ENCODE measurements around the gene NEK7. TPM values are rescaled to one million over a fixed set of nuclear protein-coding genes. Genes with fewer than 3 reads are reported as not detected.
A peak's percentile ranks its signal among the peaks of the same experiment; 100 is the strongest.
"Not testable (repeated sequence)": the region's sequence is repeated elsewhere in the genome, so short reads cannot be mapped to it uniquely, and the experiment has no call there.

NEK7 gene
- total RNA-seq, 1 donor, result 366 TPM

DNA sequence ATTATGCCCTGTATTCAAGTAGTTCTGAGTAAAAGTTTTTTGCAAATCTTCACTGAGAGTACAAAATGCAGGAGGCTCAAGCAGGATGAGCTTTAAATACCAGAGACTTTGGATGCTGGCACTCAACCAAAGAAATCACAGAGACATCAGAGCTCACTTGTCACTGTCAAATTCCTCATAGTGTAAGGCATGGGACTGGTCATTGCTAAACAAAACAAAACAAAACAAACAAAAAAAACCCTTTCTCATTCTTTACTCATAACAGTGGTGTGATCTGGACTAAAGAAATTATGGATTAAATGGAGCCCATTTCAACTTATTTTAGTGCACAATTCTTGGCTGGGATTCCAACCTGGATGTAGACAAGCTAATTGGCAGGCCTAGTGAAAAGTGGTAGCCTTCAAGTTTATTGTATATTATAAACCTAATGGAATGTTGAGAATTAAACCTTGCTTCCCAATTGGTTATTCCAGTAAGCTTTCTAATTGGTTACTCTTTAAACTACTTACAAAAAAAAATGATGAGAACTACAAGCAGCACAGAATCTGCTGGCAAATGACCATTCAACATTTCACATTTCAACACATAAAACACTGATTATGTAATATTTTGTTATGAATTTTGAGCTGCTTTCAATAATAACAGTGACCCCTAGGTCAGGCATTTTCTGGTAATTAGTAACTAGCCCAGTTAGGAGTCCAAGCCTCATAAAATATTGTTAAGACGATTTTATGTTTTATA is 30.6 kb upstream of the NEK7 start:
- TF ChIP-seq, protein P1, sequence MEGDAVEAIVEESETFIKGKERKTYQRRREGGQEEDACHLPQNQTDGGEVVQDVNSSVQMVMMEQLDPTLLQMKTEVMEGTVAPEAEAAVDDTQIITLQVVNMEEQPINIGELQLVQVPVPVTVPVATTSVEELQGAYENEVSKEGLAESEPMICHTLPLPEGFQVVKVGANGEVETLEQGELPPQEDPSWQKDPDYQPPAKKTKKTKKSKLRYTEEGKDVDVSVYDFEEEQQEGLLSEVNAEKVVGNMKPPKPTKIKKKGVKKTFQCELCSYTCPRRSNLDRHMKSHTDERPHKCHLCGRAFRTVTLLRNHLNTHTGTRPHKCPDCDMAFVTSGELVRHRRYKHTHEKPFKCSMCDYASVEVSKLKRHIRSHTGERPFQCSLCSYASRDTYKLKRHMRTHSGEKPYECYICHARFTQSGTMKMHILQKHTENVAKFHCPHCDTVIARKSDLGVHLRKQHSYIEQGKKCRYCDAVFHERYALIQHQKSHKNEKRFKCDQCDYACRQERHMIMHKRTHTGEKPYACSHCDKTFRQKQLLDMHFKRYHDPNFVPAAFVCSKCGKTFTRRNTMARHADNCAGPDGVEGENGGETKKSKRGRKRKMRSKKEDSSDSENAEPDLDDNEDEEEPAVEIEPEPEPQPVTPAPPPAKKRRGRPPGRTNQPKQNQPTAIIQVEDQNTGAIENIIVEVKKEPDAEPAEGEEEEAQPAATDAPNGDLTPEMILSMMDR (IDR thresholded peaks at IDR 0.05; ENCODE audit: insufficient read depth, low read depth, low read length), result no peak
- no peak overlapping the region for H3K4me3 ChIP-seq (ENCODE audit: low read depth, low read length)
- peak; percentile 86 for DNase-seq (ENCODE audit: low read depth)

DNA sequence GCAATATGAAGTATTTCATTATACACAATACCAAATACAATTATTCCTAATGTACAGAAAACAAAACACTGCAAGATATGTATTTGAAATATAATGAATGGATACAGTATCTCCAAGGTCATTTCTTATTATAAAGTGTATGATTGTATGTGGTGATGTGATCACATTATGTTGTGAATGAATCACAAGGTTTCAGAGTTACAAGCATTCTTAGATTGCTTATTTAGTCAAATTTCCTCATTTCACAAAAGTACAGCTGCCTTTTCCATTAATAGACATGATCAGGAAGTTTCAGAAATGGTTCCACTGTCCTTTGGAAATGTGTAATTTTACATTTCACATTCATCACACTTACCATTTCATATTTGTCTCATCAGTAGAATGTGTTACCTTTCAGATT is 28.3 kb upstream of the NEK7 start:
- no peak overlapping the region for H3K4me3 ChIP-seq (ENCODE audit: low read depth, low read length)
- TF ChIP-seq, protein P1 (IDR thresholded peaks at IDR 0.05; ENCODE audit: insufficient read depth, low read depth, low read length), result no peak
- no peak for DNase-seq (ENCODE audit: low read depth)

DNA sequence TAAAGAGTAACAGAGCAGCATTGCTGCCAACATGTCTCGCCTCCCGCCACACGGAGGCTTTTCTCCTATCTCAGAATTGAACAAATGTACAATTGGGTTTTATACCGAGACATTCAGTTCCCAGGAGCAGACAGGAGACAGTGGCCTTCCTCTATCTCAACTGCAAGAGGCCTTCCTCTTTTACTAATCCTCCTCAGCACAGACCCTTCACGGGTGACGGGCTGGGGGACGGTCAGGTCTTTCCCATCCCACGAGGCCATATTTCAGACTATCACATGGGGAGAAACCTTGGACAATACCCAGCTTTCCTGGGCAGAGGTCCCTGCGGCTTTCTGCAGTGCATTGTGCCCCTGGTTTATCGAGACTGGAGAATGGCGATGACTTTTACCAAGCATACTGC is 26.7 kb upstream of the NEK7 start:
- not testable (repeated sequence) for DNase-seq (ENCODE audit: low read depth); H3K4me3 ChIP-seq (ENCODE audit: low read depth, low read length)

DNA sequence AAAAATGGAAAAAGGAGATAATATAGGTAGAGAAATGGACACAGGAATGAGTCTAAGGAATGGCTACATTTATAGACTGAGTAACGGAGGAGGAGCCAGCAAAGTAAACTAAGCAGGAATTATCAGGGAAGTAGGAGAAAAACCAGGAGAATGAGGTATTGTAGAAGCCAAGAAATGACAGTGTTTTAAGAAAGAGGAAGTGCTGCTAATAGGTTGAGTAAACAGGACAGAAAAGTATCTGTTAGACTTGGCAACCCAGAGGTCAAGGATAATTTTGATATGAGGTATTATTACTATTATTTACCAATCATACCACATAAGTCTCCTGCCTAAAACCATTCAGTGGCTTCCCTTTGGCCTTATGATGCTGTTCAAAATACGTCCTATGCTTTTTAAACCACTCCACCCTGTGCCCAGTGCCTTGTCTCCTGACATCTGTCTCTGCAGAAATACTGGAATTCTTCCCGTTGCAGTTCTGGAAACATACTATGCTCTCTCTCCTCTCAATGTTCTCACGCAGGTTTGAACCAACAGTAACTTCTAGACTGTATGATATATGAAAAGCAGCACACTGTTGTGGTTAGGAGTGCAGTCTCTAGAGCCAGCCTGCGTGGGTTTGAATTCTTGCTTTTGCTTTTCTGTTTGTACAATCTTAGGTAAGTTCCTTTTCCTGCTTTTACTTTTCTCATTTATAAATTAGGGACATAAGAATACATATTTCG is 24.6 kb upstream of the NEK7 start:
- DNase-seq (ENCODE audit: low read depth), result no peak
- TF ChIP-seq, protein P1 (IDR thresholded peaks at IDR 0.05; ENCODE audit: insufficient read depth, low read depth, low read length), result no peak
- H3K4me3 ChIP-seq (ENCODE audit: low read depth, low read length), result no peak overlapping the region

DNA sequence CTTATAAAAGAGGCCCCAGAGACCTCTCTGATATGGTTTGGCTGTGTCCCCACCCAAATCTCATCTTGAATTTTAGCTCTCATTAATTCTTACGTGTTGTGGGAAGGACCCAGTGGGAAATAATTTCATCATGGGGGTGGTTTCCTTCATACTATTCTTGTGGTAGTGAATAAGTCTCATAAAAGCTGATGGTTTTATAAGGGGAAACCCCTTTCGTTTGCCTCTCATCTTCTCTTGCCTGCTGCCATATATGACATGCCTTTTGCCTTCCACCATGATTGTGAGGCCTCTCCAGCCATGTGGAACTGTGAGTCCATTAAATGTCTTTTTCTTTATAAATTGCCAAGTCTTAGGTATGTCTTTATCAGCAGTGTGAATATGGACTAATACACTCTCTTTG is 22.5 kb upstream of the NEK7 start:
- no peak for DNase-seq (ENCODE audit: low read depth)
- no peak overlapping the region for H3K4me3 ChIP-seq (ENCODE audit: low read depth, low read length)
- TF ChIP-seq, protein P1 (IDR thresholded peaks at IDR 0.05; ENCODE audit: insufficient read depth, low read depth, low read length), result no peak

DNA sequence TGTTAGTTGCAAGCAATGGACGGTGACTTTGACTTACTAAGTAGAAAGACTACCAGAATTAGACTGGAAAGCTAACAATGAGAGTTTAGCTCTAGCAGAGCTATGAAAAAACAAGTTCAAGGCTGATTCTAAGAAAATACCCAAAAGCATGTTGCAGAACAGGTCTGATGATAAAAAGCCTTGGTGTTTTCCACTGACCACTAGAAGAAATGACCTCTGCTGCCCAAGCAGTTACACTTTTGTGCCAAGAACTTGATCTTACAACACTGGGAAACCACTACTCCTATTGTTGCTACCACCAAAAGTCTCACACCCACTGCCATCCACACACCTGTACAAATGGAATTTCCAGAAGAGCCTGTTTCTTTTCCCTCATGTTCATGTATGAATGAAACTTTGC is 21.4 kb upstream of the NEK7 start:
- TF ChIP-seq, protein P1 (IDR thresholded peaks at IDR 0.05; ENCODE audit: insufficient read depth, low read depth, low read length), result no peak
- DNase-seq (ENCODE audit: low read depth), result no peak
- no peak overlapping the region for H3K4me3 ChIP-seq (ENCODE audit: low read depth, low read length)

DNA sequence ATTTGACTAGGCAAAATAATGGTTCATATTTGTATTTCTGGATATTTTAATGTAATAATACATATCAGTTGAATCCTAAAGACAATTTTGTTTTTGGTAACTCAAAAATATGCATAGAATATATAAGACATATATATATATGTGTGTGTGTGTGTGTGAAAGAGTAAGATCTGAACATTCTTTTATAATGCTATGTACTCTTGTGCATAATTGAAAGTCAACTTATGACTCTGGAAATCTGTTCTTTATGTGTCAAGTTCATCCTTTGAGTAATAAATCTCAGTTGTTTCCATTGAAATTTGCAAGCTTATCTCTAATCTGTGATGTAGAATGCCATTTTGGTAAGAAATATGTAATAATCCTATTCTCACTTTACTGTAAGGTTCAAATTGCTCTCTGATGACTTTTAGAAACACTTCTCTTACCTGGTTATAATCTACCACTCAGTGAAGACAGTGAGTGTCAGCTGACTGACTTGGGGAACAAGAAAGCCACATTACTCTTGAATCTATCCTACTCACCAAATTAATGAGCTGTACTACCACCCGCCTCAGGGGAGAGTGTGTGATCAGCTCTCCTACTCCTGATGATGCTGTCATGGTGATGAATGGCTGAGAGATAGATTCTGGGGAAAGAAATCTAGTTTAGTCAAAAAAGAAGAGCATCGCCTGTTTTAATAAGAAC is 15.0 kb upstream of the NEK7 start:
- H3K4me3 ChIP-seq (ENCODE audit: low read depth, low read length), result no peak overlapping the region
- DNase-seq (ENCODE audit: low read depth), result no peak
- TF ChIP-seq, protein P1 (IDR thresholded peaks at IDR 0.05; ENCODE audit: insufficient read depth, low read depth, low read length), result no peak
